ENCODE results near the gene LHPP. TPM values are rescaled to one million over a fixed set of nuclear protein-coding genes. Genes with fewer than 3 reads are reported as not detected.

Gene LHPP
- total RNA-seq, 1 donor from 2014 or later, result 7.6 TPM

- no peak for TF ChIP-seq CTCF (IDR thresholded peaks at IDR 0.05; ENCODE audit: borderline replicate concordance)
- no peaks in the 10 kb centered on the region for H3K9me3 ChIP-seq (replicated peaks)
- intact Hi-C loops (cut with micrococcal nuclease), result no loop called here
- H3K4me3 ChIP-seq, result no peak overlapping the region
- H3K27ac ChIP-seq (replicated peaks), result no peak overlapping the region
- no peak for DNase-seq
- no peaks in the 10 kb centered on the region for H3K36me3 ChIP-seq
- no peaks in the 10 kb centered on the region for H3K4me1 ChIP-seq
- no peaks in the 10 kb centered on the region for H3K27me3 ChIP-seq (ENCODE audit: low read depth)
Measured at GRCh38 chr10:124598196-124598595, 136.6 kb downstream of the LHPP start.

GRCh38 chr10:124598773-124599587 is 137.4 kb downstream of the LHPP start:
- no peak for DNase-seq
- intact Hi-C loops (cut with micrococcal nuclease), result no loop called here
- H3K4me3 ChIP-seq, result no peak overlapping the region
- no peak overlapping the region for H3K27ac ChIP-seq (replicated peaks)
- H3K9me3 ChIP-seq (replicated peaks), result no peaks in the 10 kb centered on the region
- H3K27me3 ChIP-seq (ENCODE audit: low read depth), result no peaks in the 10 kb centered on the region
- TF ChIP-seq CTCF (IDR thresholded peaks at IDR 0.05; ENCODE audit: borderline replicate concordance), result no peak
- H3K36me3 ChIP-seq, result no peaks in the 10 kb centered on the region
- H3K4me1 ChIP-seq, result no peaks in the 10 kb centered on the region

GRCh38 chr10:124599588-124600050 is 138.0 kb downstream of the LHPP start:
- Histone ChIP-seq H3K4me1 (no peaks in the 10 kb centered on the region), H3K27ac (replicated peaks) (no peak overlapping the region), H3K4me3 (no peak overlapping the region), H3K27me3 (ENCODE audit: low read depth) (no peaks in the 10 kb centered on the region), H3K36me3 (no peaks in the 10 kb centered on the region), H3K9me3 (replicated peaks) (no peaks in the 10 kb centered on the region)
- intact Hi-C loops (cut with micrococcal nuclease), result no loop called here
- no peak for TF ChIP-seq CTCF (IDR thresholded peaks at IDR 0.05; ENCODE audit: borderline replicate concordance)
- DNase-seq, result no peak

GRCh38 chr10:124600051-124600880 is 138.6 kb downstream of the LHPP start:
- TF ChIP-seq CTCF (IDR thresholded peaks at IDR 0.05; ENCODE audit: borderline replicate concordance), result no peak
- Histone ChIP-seq H3K4me1 (no peaks in the 10 kb centered on the region), H3K27ac (replicated peaks) (no peak overlapping the region), H3K36me3 (no peaks in the 10 kb centered on the region), H3K27me3 (ENCODE audit: low read depth) (no peaks in the 10 kb centered on the region), H3K4me3 (no peak overlapping the region), H3K9me3 (replicated peaks) (no peaks in the 10 kb centered on the region)
- intact Hi-C loops (cut with micrococcal nuclease), result no loop called here
- no peak for DNase-seq

GRCh38 chr10:124601016-124601415 is 139.4 kb downstream of the LHPP start:
- no peak for DNase-seq
- Histone ChIP-seq H3K27me3 (ENCODE audit: low read depth) (no peaks in the 10 kb centered on the region), H3K27ac (replicated peaks) (no peak overlapping the region), H3K4me1 (no peaks in the 10 kb centered on the region), H3K9me3 (replicated peaks) (no peaks in the 10 kb centered on the region), H3K36me3 (no peaks in the 10 kb centered on the region), H3K4me3 (no peak overlapping the region)
- intact Hi-C loops (cut with micrococcal nuclease), result no loop called here
- no peak for TF ChIP-seq CTCF (IDR thresholded peaks at IDR 0.05; ENCODE audit: borderline replicate concordance)
